Measurements from ENCODE around the gene PXDN.
A peak's percentile ranks its signal among the peaks of the same experiment; 100 is the strongest.
"Not testable (repeated sequence)": the region's sequence is repeated elsewhere in the genome, so short reads cannot be mapped to it uniquely, and the experiment has no call there.

PXDN gene

DNA sequence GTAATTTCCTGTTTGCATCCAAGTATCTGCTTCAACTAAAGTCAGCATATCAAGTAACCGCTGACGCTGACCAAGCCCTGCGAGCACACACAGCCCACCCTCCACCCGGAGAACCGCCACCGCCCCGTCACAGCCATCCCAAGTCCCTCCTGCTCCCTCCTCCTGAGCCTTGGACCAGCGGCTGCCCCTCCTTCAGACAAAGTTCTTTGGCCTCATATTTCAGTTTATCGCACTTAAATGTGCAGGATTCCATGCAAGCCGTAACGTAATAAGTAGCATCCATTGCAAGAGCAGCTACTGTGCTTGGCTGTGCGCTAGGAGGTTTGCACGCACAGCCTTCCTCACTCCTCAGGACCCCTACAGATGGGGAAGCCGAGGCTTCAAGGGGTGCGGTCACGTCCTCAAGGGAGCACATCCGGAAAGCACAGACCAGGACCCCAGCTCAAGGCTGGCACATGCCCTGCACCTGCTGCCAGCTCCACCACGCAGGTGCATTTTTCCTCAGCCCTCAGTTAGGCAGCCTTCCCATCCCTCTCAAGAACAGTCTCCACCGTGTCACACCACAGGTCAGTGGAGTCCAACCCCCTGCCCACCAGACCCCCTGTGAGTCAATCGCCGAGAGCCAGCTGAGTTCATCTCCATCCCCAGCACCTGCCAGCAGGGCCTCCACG lies 17.1 kb downstream of the PXDN start:
- FAIRE-seq, result peak; percentile 95

DNA sequence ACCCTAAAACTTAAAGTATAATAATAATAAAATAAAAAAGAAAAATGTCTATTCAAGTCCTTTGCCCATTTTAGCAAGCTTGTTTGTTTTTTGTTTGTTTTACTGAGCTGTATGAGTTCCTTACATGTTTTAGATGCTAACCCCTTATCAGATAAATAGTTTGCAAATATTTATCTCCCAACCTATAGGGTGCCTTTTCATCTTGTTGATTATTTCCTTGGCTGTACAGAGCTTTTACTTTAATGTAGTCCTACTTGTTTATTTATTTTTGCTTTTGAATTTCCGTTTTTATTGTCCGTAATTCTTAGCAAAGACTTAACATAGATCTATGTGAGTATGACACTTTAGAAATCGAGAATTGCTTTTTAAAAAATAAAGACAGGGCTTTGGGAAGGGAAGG lies 17.8 kb downstream of the PXDN start:
- no peak for FAIRE-seq

More for the DNA sequence above, 17.1 kb downstream of the PXDN start:
- peak; percentile 62 for DNase-seq (ENCODE audit: insufficient read length, low spot score)

DNA sequence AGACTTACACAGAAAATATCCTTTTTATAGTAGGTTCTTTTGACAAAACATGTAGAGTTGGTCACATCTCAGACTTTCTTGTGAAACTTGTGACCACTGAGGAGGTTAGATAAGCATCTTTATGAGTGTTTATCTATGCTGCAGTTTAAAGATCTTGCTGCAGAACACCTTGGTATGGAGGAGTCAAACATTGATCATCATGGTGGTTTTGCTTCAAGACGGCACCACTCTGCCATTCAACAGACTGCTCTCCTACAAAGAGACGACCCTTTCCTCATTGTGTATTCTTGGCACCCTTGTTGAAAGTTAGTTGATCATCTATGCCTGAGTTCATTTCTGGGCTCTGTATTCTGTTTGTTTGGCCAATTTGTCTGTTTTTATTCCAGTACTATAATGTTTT lies 20.0 kb downstream of the PXDN start:
- FAIRE-seq, result peak; percentile 69
- not testable (repeated sequence) for DNase-seq (ENCODE audit: insufficient read length, low spot score)

More for the DNA sequence above, 17.8 kb downstream of the PXDN start:
- DNase-seq (ENCODE audit: insufficient read length, low spot score), result no peak

DNA sequence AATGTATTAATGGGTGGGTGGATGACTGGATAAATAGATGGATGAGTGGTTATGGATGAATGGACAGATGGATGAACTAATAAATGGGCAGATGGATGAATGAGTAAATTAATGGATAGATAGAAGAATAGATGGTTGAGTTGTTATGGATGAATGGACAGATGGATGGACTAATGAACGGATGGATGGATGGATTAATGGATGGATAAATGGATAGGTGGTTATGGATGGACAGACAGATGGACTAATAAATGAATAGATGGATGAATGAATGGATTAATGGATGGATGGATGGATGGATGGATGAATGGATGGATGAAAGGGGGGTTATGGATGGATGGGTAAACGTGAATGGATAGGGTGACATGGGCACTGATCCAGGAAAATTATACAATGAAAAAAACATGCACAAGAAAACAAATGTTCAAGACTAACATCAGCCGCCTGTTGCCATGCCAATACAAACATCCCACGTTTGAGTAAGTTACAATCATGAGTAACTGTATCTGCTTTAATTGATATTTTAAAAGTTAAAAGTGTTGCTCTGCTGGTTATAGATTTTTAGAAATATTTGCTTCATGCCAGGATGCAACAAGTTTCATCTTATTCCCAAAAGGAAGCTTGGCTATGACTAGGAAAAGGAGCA lies 20.8 kb downstream of the PXDN start:
- FAIRE-seq (no peak), DNase-seq (ENCODE audit: insufficient read length, low spot score) (no peak)

DNA sequence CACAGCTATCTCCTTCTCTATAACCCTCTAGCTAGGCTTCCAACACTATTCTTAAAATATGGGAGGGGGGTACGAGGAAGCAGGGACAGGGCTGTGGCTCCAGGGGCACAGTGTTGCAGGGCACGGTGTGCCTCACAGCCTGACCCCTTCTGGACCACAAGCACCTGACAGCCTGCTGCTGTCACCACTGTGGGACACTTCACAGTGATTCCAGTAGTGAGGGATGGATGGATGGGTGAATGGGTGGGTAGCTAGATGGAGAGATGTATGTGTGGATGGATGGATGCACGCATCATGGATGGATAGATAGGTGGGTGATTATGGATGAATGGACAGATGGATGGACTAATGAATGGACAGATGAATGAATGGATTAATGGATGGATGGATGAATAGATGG lies 21.6 kb downstream of the PXDN start:
- FAIRE-seq, result no peak

DNA sequence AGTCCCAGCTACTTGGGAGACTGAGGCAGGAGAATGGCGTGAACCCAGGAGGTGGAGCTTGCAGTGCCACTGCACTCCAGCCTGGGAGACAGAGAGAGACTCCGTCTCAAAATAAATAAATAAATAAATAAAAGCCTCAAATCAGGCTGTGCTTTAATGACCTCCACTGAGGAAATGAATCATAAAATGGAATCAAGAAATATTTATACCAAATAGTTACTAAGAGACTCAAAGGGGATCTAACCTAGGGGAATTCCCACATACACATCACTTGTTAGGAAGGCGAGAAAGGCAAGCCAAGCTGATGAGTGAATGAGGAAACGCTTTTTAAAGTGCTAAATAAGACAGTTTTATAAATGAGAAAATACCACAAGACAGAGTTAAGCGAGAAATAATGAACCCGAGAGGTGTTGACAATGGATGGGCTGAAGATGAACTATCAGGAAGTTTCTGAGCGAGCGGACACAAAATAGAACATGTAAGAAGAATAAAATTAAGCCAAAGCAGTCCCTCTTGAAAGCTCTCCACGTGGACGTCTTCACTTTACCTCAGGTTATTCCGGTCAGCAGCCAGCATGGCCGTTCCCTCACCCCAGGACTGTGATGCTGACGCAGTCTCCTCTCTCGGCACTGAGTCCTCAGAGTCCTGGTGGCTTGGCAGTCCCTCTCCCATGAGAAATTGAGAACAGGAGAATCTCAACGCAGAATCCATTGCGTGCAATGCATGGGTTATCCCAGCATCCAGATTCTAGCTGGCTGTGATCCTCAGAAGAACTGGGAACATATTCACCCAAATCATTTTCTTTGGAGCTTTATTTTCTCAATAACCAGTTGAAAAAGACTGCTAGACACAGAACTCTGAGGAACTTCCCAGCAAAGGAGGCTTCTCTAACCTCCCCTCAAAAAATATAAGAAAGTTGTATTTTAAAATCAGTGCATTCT lies 22.3 kb downstream of the PXDN start:
- DNase-seq (ENCODE audit: insufficient read length, low spot score), result peak; percentile 72

More for the DNA sequence above, 21.6 kb downstream of the PXDN start:
- DNase-seq (ENCODE audit: insufficient read length, low spot score), result no peak

DNA sequence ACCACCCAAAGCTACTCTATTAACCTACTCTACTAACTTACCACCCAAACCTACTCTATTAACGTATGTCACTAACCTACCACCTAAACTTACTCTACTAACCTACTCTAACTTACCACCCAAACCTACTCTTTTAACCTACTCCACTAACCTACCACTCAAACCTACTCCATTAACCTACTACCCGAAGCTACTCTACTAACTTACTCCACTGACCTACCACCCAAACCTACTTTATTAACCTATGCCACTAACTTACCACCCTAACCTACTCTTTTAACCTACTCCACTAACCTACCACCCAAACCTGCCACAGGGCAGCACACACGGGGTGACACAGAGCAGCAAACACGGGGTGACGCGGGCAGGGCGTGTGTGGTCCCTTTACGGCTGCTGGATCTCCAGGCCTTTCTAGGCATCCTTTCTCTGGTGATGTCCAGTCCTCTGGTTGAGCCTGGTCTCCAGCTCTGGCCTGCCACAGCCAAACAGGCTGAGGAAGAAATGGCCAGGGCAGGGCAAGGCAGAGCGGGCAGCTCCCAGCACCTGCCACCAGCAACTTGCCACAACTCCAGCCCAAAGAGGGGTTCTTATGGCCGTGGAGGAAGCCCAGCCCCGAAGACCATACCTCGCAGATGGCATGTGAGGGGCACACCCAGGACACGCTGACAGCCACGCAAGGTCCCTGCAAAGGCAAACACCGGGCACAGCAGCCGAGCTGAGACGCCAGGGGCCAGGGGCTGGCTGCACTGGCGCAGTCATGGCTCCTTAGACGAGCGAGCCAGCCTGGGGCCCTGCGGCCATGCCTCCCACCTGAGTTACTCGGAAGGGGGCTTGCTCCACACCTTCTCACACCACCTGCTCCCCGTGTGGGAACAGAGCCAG lies 25.7 kb downstream of the PXDN start:
- FAIRE-seq (peak; percentile 96), DNase-seq (ENCODE audit: insufficient read length, low spot score) (no peak)

More for the DNA sequence above, 22.3 kb downstream of the PXDN start:
- FAIRE-seq, result peak; percentile 81

DNA sequence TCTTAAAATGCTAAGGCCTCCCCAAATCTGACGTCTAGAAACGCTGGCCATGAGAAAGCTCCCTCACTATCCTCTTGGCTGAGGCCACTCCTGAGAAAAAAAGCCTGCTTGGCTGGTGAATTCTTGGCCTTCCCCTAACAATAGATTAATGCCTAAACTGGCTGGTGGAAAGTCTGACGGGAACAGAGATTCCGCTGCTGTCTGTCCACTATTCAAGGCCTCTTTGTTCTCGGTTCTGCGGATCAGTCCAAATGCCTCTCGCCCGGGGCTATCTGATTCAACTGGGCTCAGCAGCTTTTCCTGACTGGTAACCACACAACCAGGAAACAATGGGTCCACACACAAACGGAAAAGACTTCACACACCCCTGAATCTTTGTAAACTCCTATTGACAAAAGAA lies 27.2 kb downstream of the PXDN start:
- FAIRE-seq (no peak), DNase-seq (ENCODE audit: insufficient read length, low spot score) (no peak)

DNA sequence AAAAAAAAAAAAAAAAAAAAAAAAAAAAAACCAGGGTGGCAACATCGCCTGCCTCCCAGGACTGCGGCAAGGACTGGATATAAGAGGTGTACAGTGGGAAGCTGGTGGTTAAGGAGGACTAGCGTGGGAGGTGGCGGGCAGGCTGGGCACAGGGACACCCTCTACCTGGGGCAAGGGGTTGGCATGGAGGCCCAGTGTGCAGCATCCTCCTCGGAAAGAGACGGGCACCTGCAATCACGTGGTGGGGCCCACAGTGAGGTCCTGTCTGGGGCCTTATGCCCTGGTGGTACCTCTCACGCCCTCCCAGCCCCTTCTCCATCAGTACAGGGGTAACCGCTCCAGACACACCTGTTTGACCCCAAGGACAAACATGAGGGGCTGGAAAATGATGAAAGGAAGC lies 27.9 kb downstream of the PXDN start:
- no peak for DNase-seq (ENCODE audit: insufficient read length, low spot score)
- no peak for FAIRE-seq

DNA sequence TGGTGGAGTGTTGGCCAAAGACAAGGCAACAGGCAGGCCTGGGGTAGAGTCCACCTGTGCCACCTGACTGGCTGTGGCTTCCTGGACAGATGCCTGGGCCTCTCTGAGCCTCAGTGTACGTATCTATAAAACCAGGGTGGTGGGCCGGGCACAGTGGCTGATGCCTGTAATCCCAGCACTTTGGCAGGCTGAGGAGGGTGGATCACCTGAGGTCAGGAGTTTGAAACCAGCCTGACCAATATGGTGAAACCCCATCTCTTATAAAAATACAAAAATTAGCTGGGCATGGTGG lies 28.4 kb downstream of the PXDN start:
- not testable (repeated sequence) for DNase-seq (ENCODE audit: insufficient read length, low spot score); FAIRE-seq

DNA sequence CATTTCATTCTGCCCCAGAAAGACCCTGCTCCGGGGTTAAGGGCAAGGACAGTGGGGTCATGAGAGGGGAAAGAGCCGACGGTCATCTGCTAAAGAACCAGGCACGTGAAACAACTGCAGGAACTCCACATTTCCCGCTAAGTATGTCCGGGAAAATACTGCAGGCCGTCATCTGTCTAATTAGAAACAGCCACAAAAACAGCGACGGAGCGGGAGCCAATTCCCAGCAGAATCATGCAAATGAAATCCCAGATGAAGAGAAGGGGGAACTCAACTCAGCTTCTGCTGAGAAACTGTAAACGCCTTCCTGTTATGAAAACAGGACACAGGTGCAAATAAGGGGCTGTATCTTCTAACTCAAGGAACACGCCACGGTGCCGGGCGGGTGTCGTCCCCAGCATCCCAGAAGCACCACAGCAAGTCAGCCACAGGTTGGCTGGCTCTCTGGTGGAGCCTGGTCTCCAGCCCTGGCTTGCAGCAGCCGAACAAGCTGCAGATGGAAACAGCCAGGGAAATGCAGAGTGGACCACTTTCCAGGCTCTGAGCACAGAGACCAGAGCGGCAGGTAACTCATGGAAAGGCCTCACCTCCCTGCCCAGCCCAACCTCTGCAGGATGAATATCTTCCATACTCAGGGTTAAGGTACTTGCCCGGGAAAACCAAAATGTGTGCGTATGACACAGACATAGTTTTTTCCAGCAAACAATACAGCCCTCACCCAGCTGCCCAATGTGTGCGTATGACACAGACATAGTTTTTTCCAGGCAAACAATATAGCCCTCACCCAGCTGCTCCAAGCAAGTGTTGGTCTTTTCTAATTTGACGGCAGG lies 28.9 kb downstream of the PXDN start:
- FAIRE-seq, result no peak
- no peak for DNase-seq (ENCODE audit: insufficient read length, low spot score)

DNA sequence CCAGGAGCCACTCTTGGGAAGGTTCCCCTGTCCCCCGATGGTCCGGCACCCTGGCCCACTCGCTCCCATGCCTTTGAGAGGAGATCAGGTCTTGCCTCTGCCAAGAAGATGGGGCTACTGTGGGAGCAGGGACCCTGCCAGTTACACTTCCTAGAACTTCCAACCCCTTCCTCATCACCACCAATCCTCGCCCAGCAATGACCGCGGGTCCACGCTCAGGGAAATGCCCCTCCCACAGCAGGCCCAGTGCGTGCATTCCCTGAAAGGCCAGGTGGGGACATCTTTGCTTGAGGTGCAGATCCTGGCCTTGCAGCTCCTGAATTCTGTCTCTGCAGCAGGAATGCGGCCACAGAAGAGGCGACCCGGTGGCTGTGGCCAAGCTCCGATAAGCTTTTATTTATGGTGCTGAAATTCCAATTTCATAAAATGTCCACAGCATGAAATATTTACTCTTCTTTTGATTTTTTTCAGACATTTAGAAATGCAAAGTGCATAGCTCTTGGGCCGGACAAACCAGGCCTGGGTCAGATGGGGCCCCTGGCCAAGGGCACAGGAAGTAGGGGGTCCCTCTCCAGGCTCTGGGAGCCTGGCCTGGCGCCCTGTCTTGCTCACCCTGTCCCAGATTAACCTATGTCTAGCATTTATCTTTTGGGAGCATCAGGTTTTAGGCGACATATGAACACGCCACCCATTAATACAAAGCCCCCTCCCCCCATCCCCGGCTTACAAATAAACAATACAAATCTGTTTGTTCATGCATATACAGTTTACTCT lies 29.8 kb downstream of the PXDN start:
- FAIRE-seq (no peak), DNase-seq (ENCODE audit: insufficient read length, low spot score) (no peak)

DNA sequence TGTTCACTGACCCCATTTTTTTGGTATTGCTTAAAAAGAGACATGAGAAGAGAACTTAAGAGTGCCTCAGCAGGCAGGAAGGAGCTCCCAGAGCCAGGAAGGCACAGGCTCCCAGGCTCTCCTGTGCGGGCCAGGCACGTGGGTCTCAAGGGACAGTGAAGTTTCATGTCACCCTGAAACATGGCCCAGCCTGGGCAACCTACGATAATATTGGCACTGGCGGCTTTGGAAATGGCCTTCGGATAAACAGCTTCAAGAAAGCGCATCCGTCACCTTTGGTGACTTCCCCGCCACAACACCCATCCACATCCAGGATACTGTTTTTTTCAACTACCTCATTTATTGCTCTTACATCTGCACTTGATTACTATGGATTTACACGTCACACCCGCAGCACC lies 30.5 kb downstream of the PXDN start:
- FAIRE-seq, result no peak
- DNase-seq (ENCODE audit: insufficient read length, low spot score), result no peak

DNA sequence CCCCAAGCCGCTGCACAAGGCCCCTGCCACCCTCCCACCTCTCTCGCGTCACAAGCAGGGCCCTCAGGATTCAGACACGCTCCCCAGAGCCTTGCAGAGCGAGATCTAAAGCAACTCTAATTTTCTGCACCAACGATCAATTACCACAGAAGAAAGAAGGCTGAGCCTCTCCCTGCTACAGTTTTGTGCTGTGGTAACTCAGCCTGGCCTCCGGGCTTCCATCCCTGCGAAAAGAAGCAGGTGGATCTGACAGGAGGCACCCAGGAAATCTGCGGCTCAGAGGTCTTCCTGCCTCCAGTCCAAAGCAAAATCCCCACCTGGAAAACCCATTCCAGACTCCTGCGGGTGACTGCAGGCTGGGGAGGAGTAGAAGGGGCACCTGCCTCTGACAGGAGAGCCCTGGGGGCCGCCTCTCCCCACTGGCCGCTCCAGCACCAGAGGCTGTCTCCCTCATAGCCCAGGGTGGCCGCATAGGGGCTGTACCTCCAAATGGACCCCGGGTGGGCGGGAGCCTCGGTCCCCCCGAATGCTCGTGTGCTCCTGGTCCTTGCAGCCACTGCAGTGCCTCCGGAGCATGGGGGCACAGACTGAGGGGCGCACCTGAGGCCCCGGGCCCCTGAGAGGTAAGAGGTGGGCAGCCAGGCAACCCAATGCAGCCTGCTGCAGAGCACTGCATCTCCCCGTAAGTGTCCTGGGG lies 31.0 kb downstream of the PXDN start:
- DNase-seq (ENCODE audit: insufficient read length, low spot score) (no peak), FAIRE-seq (no peak)

DNA sequence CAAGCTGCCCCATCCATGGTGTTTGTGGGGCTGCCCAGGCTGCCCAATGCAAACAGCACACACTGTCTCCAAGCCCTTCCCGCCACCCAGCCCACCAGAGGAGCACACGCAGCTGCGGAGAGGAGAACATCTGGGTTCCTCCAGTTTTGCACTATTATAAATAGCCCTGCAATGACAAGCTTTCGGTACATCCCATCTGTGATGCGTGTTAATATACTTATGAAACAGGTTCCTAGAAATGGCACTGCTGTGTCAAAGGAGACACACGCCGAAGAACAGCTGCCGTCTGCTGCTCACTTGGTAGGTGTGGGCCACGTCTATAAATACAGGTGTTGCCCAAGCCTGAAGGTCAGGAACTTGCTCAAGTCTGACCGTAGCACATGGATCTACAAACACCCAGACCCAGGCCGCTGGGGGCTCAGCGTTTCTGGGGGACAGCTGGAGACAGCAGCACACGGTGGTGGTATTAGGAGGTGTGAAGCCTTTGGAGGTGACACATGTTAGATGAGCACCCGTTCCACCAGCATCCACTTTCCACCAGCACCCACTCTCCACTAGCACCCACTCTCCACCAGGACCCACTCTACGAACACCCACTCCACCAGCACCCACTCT lies 34.3 kb downstream of the PXDN start:
- DNase-seq (ENCODE audit: insufficient read length, low spot score), result no peak
- no peak for FAIRE-seq

DNA sequence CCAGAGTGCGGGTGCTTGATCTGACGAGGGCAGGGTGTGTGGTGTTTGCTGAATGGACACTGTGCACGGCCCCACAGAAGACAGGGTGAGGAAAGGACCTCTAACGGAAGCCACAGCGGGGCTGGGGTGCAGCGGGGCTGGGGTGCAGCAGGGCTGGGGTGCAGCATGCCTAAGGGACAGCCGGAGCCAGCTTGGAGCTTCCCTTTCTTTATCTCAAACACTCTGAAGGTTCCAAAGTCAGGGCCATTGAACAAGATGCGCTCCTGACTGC lies 35.0 kb downstream of the PXDN start:
- FAIRE-seq, result no peak
- DNase-seq (ENCODE audit: insufficient read length, low spot score), result no peak

DNA sequence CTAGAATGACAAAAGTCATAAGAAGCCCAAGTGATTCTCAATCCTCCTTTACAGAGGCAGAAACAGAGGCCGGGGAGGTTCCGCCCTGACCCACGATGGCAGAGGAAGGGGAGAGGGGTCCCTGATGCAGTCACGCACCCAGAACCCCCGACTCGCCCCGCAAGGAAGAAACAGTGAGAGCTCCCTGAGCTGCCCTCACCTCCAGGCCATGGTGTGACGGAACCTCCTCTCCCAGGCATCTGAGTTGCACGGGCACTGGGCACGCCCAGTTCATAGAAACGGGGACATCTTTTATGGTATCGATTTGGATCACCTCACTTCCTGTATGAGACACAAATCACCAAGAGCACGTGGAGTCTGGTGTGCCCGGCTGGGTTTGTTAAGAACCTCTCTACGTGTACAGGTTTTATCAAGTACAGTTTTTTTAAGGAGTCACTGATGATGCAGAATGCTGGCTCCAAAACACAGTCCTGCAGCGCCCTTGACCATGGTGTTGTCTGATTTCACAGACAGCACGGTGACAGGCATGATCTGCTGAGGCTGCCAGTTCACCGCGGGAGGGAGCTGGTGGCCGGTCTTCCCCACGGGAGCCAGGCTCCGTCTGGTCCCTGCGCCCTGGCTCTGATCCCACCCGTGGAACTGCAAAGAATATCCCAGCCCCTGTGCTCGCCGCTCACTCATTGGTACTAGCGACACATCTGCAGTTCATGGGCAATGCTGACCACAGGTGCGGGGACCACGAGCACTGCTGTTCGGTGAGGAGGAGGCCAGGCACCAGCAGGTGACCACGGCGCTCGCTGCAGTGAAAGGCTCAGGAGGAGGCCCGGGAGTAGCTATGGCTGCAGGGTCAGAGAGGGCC lies 35.6 kb downstream of the PXDN start:
- DNase-seq (ENCODE audit: insufficient read length, low spot score) (no peak), FAIRE-seq (no peak)
